Upper lobe of left lung (tissue), 6 donors: ENCODE results near the gene RBFOX2. TPM values are rescaled to one million over a fixed set of nuclear protein-coding genes. Genes with fewer than 3 reads are reported as not detected.

Source experiments
- ATAC-seq, 2 donors: fragments of 200-7000 bp; cut with Tn5 transposase; one replicate each; pipeline ENCODE4 v1.9.1; 2022; ENCODE audit warnings: mild to moderate bottlenecking in 2 of 2, moderate library complexity in 2 of 2; ENCODE audit not compliant: low FRiP score in 2 of 2
- DNase-seq, 2 donors: peaks; one replicate each; pipeline ENCODE4 v3.0.0-alpha.2; 2019 to 2020
- H3K27ac ChIP-seq, 4 donors: fragments of 200-600 bp; sonication (generic); one replicate each; pipeline ENCODE4 v1.5.1; 2016 to 2019
- H3K27me3 ChIP-seq, 4 donors: fragments of 200-600 bp; sonication (generic); one replicate each; pipeline ENCODE4 v1.5.1; 2017 to 2019
- H3K36me3 ChIP-seq, 4 donors: fragments of 200-600 bp; sonication (generic); one replicate each; pipeline ENCODE4 v1.5.1; 2016 to 2019
- H3K4me1 ChIP-seq, 4 donors: fragments of 200-600 bp; sonication (generic); one replicate each; pipeline ENCODE4 v1.5.1; 2018 to 2019
- H3K4me3 ChIP-seq, 4 donors: fragments of 200-600 bp; sonication (generic); one replicate each; pipeline ENCODE4 v1.5.1; 2017 to 2019; ENCODE audit warnings: mild to moderate bottlenecking in 2 of 4, moderate library complexity in 1 of 4
- H3K9me3 ChIP-seq, 4 donors: fragments of 200-600 bp; sonication (generic); one replicate each; pipeline ENCODE4 v1.5.1; 2018 to 2019
- EP300 ChIP-seq, 4 donors: sonication (generic); formaldehyde crosslinking; IDR thresholded peaks; one replicate each; pipeline ENCODE4 v1.5.1; 2017; ENCODE audit warnings: antibody characterized with exemption in 4 of 4, control low read depth in 2 of 4
- POLR2A ChIP-seq, 4 donors: fragments of 450-650 bp; IDR thresholded peaks; one replicate each; pipeline ENCODE4 v1.5.1; 2016 to 2017; ENCODE audit warnings: antibody characterized with exemption in 4 of 4, mild to moderate bottlenecking in 2 of 4
- POLR2AphosphoS5 ChIP-seq, 2 donors: sonication (generic); formaldehyde crosslinking; IDR thresholded peaks; one replicate each; pipeline ENCODE4 v1.5.1; 2017; ENCODE audit warnings: antibody characterized with exemption in 2 of 2
- WGBS, 2 donors: methylation state at CpG; one replicate each; pipeline ENCODE4 v1.1.5; 2017 to 2018; 5-methylcytosine and 5-hydroxymethylcytosine counted together
- total RNA-seq, 6 donors: library from RNA; depleted of rRNA in 4 of 6; stranded (reverse); fragments of >200 nt in 4 of 6; gene quantifications; one replicate each; pipeline versions ENCODE4 v1.1.0 to v1.2.1, GENCODE V29; 2016 to 2021
- TF ChIP-seq, protein P1 (sequence below), 6 experiments: fragments of 450-650 bp in 4 of 6; fragments of 200-600 bp in 2 of 6; sonication (generic) in 2 of 6; IDR thresholded peaks; one replicate each; pipeline ENCODE4 v1.5.1; 2016 to 2019; ENCODE audit warnings: antibody characterized with exemption in 6 of 6
- donor health status: DM: no; HTN: no; CAD: no; lungs with moderate emphysema.
- donor health status: DM: no; HTN: yes; CAD: no; lungs with severe emphysema.

The RBFOX2 gene
- total RNA-seq, 6 donors from 2014 or later, result 47.8 to 86.4 (median 54.5) TPM

DNA sequence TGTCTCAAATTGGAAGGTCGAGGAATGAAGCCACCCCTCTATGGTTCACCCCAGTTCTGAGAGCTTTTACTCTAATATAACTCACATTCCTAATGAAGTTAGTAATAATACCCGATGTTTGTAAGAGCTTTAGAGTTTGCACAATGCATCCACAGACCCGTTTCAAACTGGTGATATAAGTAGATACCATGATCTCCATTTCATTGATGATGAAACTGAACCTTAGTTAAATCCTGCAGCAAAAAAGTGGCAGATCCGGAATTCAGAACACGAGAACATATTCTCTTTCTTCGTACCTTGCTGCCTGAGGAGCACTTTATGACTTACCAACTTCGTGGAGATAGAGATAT is 757 bp upstream of the RBFOX2 start:
- DNase-seq, result no peak
- H3K9me3 ChIP-seq, result no peaks in the 10 kb centered on the region
- TF ChIP-seq POLR2AphosphoS5 (IDR thresholded peaks at IDR 0.05) (no peak), POLR2A (IDR thresholded peaks at IDR 0.05) (peak in 1 of 4 donors; percentile 16)
- TF ChIP-seq, protein P1, sequence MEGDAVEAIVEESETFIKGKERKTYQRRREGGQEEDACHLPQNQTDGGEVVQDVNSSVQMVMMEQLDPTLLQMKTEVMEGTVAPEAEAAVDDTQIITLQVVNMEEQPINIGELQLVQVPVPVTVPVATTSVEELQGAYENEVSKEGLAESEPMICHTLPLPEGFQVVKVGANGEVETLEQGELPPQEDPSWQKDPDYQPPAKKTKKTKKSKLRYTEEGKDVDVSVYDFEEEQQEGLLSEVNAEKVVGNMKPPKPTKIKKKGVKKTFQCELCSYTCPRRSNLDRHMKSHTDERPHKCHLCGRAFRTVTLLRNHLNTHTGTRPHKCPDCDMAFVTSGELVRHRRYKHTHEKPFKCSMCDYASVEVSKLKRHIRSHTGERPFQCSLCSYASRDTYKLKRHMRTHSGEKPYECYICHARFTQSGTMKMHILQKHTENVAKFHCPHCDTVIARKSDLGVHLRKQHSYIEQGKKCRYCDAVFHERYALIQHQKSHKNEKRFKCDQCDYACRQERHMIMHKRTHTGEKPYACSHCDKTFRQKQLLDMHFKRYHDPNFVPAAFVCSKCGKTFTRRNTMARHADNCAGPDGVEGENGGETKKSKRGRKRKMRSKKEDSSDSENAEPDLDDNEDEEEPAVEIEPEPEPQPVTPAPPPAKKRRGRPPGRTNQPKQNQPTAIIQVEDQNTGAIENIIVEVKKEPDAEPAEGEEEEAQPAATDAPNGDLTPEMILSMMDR (IDR thresholded peaks at IDR 0.05), result no peak
- peak overlapping the region; percentile 17 to 93 (median 78) for H3K4me3 ChIP-seq
- WGBS, 2 donors, result 39 to 44% methylated on average over 7 of the region's 7 CpGs
- H3K36me3 ChIP-seq, result no peaks in the 10 kb centered on the region
- H3K27ac ChIP-seq, result peak overlapping the region; percentile 83 to 95 (median 86)
- ATAC-seq, result no peak
- peaks cover 14 to 40% (median 16%) of the 10 kb centered on the region in 4 donors for H3K4me1 ChIP-seq
- H3K27me3 ChIP-seq, result peaks cover 0 to 10% (median 0%) of the 10 kb centered on the region in 4 donors

DNA sequence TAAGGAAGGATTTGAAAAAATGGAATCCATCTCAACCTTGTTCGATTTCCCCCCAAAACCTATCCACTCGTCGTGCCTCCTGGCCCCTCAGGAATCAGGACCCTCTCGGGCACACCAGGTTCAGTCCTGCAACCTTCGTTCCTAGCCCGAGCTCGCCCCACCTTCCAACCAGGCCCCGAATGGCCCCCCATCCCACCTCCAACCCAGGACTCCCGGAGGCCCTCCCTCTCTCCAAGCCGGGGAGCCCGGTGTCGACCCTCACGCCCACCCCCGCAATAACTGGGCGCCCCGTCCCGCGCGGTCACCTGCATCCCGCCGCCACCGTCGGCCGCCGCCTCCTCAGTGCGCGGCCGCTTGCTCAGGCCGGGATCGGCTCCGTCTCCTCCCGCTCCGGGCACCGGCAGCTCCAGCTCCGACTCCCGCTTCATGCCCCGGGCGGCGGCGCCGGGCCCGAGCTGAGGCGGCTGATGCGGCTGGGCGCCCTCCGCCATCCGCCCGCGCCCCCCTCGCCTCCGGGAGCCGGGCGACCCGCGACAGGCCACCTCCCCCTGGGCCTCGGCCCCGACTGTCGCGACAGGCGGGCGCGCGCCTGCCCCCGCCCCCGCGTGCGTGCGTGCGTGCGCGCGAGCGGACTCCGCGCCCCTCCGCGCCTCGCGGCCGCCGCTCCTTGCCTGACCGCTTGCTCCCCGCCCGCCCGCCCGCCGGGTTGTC is 534 bp downstream of the RBFOX2 start:
- Histone ChIP-seq H3K4me3 (peak overlapping the region; percentile 52 to 93 (median 78)), H3K36me3 (no peaks in the 10 kb centered on the region), H3K27ac (peak overlapping the region; percentile 83 to 95 (median 88)), H3K27me3 (peaks cover 0 to 10% (median 0%) of the 10 kb centered on the region in 4 donors), H3K9me3 (no peaks in the 10 kb centered on the region), H3K4me1 (peaks cover 17 to 42% (median 23%) of the 10 kb centered on the region in 4 donors)
- no peak for DNase-seq
- ATAC-seq, result peak in 1 of 2 donors; percentile 3
- TF ChIP-seq POLR2A (IDR thresholded peaks at IDR 0.05), result peak in 1 of 4 donors; percentile 7
- no peak for TF ChIP-seq POLR2AphosphoS5 (IDR thresholded peaks at IDR 0.05)
- WGBS, 2 donors, result 2 to 4% methylated on average over 6 to 13 of the region's 87 CpGs

DNA sequence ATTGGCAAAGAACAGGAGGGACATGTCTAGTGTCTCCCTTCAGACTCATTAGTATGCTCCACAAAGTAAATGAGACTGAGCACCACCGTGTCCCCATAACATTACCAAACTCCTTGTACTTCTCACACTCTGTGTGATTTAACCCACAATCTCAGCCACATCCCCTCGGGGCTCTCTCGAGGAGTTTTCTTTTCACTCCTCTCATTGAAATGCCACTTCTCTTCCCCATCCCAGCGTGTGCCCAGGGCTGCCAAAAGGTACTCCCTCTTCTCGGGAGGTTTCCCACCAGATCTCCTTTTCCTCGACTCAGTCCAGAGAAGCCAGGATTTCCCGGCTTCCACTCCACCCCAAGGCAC is 1.1 kb downstream of the RBFOX2 start:
- DNase-seq (no peak), ATAC-seq (no peak)
- Histone ChIP-seq H3K4me1 (peaks cover 17 to 47% (median 26%) of the 10 kb centered on the region in 4 donors), H3K4me3 (peak overlapping the region; percentile 52 to 93 (median 78)), H3K36me3 (no peaks in the 10 kb centered on the region), H3K27ac (peak overlapping the region; percentile 83 to 95 (median 88)), H3K27me3 (peaks cover 0 to 10% (median 0%) of the 10 kb centered on the region in 4 donors), H3K9me3 (no peaks in the 10 kb centered on the region)
- TF ChIP-seq POLR2AphosphoS5 (IDR thresholded peaks at IDR 0.05), result no peak
- TF ChIP-seq EP300 (IDR thresholded peaks at IDR 0.05), result no peak
- TF ChIP-seq POLR2A (IDR thresholded peaks at IDR 0.05), result no peak
- TF ChIP-seq, protein P1 (IDR thresholded peaks at IDR 0.05), result no peak
- WGBS, 2 donors, result 4 to 5% methylated on average over 7 of the region's 7 CpGs

DNA sequence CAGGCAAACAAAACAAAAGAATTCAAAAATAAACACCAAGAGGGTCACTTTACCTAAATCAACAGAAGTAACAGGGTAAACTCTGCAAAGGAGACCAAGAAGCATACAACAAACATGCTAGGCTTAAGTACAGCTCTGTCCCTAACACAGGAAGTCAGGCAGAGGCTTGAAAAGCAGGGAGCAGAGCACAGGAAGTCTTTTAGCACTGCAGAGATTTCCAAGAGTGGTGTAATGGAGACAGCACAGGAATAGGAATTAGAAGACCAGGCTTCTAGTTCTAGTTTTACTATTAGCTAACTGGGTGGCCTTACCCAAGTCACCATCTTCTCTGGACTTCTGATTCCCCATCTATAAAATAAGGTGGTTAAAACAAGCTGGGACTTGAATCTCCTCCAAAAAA is 1.9 kb downstream of the RBFOX2 start:
- Histone ChIP-seq H3K27ac (peak overlapping the region; percentile 50 to 95 (median 84)), H3K36me3 (no peaks in the 10 kb centered on the region), H3K4me1 (peaks cover 17 to 48% (median 30%) of the 10 kb centered on the region in 4 donors), H3K9me3 (no peaks in the 10 kb centered on the region), H3K27me3 (peaks cover 0 to 10% (median 0%) of the 10 kb centered on the region in 4 donors), H3K4me3 (peak overlapping the region in 3 of 4 donors; percentile 69 to 93 (median 86))
- DNase-seq (no peak), ATAC-seq (no peak)
- no peak for TF ChIP-seq EP300 (IDR thresholded peaks at IDR 0.05)
- TF ChIP-seq POLR2AphosphoS5 (IDR thresholded peaks at IDR 0.05), result no peak
- TF ChIP-seq, protein P1 (IDR thresholded peaks at IDR 0.05), result no peak
- TF ChIP-seq POLR2A (IDR thresholded peaks at IDR 0.05), result no peak

DNA sequence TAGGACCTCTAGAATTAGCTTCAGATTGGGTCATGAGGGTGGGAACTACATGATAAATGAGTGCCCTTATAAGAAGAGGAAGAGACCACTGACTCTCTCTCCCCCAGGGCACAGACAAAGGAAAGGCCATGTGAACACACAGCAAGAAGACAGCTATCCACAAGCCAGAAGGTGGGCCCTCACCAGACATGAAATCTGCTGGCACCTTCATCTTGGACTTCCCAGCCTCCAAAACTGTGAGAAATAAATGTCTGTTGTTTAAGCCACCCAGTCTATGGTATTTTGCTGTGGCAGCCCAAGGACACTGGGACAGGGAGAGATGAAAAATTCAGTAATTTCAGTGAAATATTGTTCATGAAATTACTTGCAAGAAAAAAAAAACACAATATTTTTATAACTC is 5.9 kb downstream of the RBFOX2 start:
- no peak for DNase-seq
- TF ChIP-seq EP300 (IDR thresholded peaks at IDR 0.05) (no peak), POLR2A (IDR thresholded peaks at IDR 0.05) (no peak), POLR2AphosphoS5 (IDR thresholded peaks at IDR 0.05) (no peak)
- TF ChIP-seq, protein P1 (IDR thresholded peaks at IDR 0.05), result no peak
- H3K4me1 ChIP-seq, result peaks cover 13 to 39% (median 38%) of the 10 kb centered on the region in 4 donors
- no peaks in the 10 kb centered on the region for H3K27me3 ChIP-seq
- peak overlapping the region in 2 of 4 donors; percentile 55 to 75 for H3K27ac ChIP-seq
- H3K4me3 ChIP-seq, result no peak overlapping the region
- ATAC-seq, result no peak
- no peaks in the 10 kb centered on the region for H3K36me3 ChIP-seq
- no peaks in the 10 kb centered on the region for H3K9me3 ChIP-seq
